Suppressor macrophage treated with lipopolysaccharide for 4 hours (primary cell): Measurements from ENCODE around the gene LRIT1.

ENCODE experiments used
- DNase-seq: peaks from one replicate; pipeline ENCODE4 v3.0.0-alpha.2; 2020

LRIT1 gene

GRCh38 chr10:84185526-84186175 lies 55.7 kb downstream of the LRIT1 start:
- DNase-seq: no peak

- no peak for DNase-seq
Observed at GRCh38 chr10:84184517-84184916, 56.8 kb downstream of the LRIT1 start.

- DNase-seq: no peak
Observed at GRCh38 chr10:84181631-84182030, 59.7 kb downstream of the LRIT1 start.
